SK-N-SH (cell line): ENCODE results near the gene MRGPRD. TPM values are rescaled to one million over a fixed set of nuclear protein-coding genes. Genes with fewer than 3 reads are reported as not detected.

Experiments used
- CTCF ChIA-PET: fragments of 300-600, 350-600 bp; formaldehyde crosslinking; extraction: SDS; loops from one replicate; lab custom pipeline; 2021; lab: Yijun Ruan, JAX
- POLR2A ChIA-PET: fragments of 350-600 bp; sonication (Branson Sonifier 250); formaldehyde crosslinking; extraction: SDS; loops from one replicate; lab custom pipeline; 2020; ENCODE audit warnings: antibody characterized with exemption, inconsistent platforms; lab: Yijun Ruan, JAX
- DNase-seq: peaks from one replicate; pipeline ENCODE4 v3.0.0; 2012
- H2AFZ ChIP-seq: fragments of 200-600 bp; sonication (generic); 2 replicates; pipeline ENCODE4 v1.8.1; 2016; ENCODE audit warnings: antibody characterized with exemption, mild to moderate bottlenecking, low read depth
- H3F3A ChIP-seq: fragments of 200-600 bp; sonication (generic); replicated peaks from 2 replicates; pipeline ENCODE3; 2016; ENCODE audit warnings: antibody characterized with exemption, mild to moderate bottlenecking; ENCODE audit not compliant: insufficient read depth
- H3K27ac ChIP-seq, 2 experiments: fragments of 200-500 bp in 1 of 2; fragments of 200-600 bp in 1 of 2; sonication (Bioruptor generic) in 1 of 2; sonication (generic), shearing (Covaris generic) in 1 of 2; 2 replicates each; pipeline versions ENCODE4 v1.5.1 to v1.6.1; 2014 to 2016; ENCODE audit warnings: low read depth in 2 of 2, inconsistent platforms in 1 of 2, low read length in 1 of 2, mild to moderate bottlenecking in 1 of 2, mixed read lengths in 1 of 2
- H3K27me3 ChIP-seq: fragments of 200-600 bp; sonication (generic), shearing (Covaris generic); 2 replicates; pipeline ENCODE4 v1.6.1; 2016; ENCODE audit warnings: mixed run types; ENCODE audit not compliant: insufficient read depth
- H3K36me3 ChIP-seq, 2 experiments: fragments of 200-500 bp in 1 of 2; fragments of 200-600 bp in 1 of 2; sonication (Bioruptor generic) in 1 of 2; sonication (generic) in 1 of 2; replicated peaks in 1 of 2; 2 replicates each; pipeline versions ENCODE3 to v1.5.1; 2014 to 2016; ENCODE audit warnings: low read length in 1 of 2, mild to moderate bottlenecking in 1 of 2; ENCODE audit not compliant: insufficient read depth in 2 of 2, control insufficient read depth in 1 of 2
- H3K4me1 ChIP-seq, 2 experiments: fragments of 200-500 bp in 1 of 2; fragments of 200-600 bp in 1 of 2; sonication (Bioruptor generic) in 1 of 2; sonication (generic), shearing (Covaris generic) in 1 of 2; 2 replicates each; pipeline versions ENCODE4 v1.5.1 to v1.6.1; 2014 to 2016; ENCODE audit warnings: low read depth in 1 of 2, low read length in 1 of 2, mixed run types in 1 of 2; ENCODE audit not compliant: insufficient read depth in 2 of 2, control insufficient read depth in 1 of 2
- H3K4me2 ChIP-seq: fragments of 200-600 bp; sonication (generic), shearing (Covaris generic); 2 replicates; pipeline ENCODE4 v1.6.1; 2017; ENCODE audit warnings: mixed run types
- H3K4me3 ChIP-seq, 2 experiments: fragments of 200-500 bp in 1 of 2; fragments of 200-600 bp in 1 of 2; sonication (Bioruptor generic) in 1 of 2; sonication (generic), shearing (Covaris generic) in 1 of 2; 2 replicates each; pipeline versions ENCODE4 v1.5.1 to v1.8.1; 2014 to 2016; ENCODE audit warnings: low read depth in 2 of 2, inconsistent platforms in 1 of 2, low read length in 1 of 2, mild to moderate bottlenecking in 1 of 2, mixed read lengths in 1 of 2, moderate library complexity in 1 of 2
- H3K79me2 ChIP-seq: fragments of 200-600 bp; sonication (generic); 2 replicates; pipeline ENCODE4 v1.8.1; 2017; ENCODE audit warnings: mild to moderate bottlenecking; ENCODE audit not compliant: insufficient read depth
- H3K9ac ChIP-seq: fragments of 200-600 bp; sonication (generic); 2 replicates; pipeline ENCODE4 v1.6.1; 2017; ENCODE audit warnings: mixed run types
- H3K9me2 ChIP-seq: fragments of 200-600 bp; sonication (generic); 2 replicates; pipeline ENCODE4 v1.6.1; 2017; ENCODE audit warnings: mixed run types
- H3K9me3 ChIP-seq: fragments of 200-600 bp; sonication (generic); 2 replicates; pipeline ENCODE4 v1.6.1; 2017; ENCODE audit warnings: mixed run types, mild to moderate bottlenecking, moderate library complexity
- H4K20me1 ChIP-seq: fragments of 200-600 bp; sonication (generic); 2 replicates; pipeline ENCODE4 v1.6.1; 2017; ENCODE audit warnings: mild to moderate bottlenecking, mixed run types; ENCODE audit not compliant: insufficient read depth
- ELF1 ChIP-seq: IDR thresholded peaks from 2 replicates; pipeline ENCODE4 v1.4.0; 2012
- GATA2 ChIP-seq: sonication (generic); formaldehyde crosslinking; IDR thresholded peaks from 2 replicates; pipeline ENCODE4 v1.5.0; 2020; ENCODE audit warnings: mild to moderate bottlenecking, missing genetic modification reagents
- NFIC ChIP-seq: IDR thresholded peaks from 2 replicates; pipeline ENCODE4 v1.4.0; 2012; ENCODE audit warnings: borderline replicate concordance
- SIN3A ChIP-seq: IDR thresholded peaks from 2 replicates; pipeline ENCODE4 v1.6.1; 2012; ENCODE audit warnings: low read depth, mild to moderate bottlenecking, low read length, moderate library complexity, borderline replicate concordance
- SMC3 ChIP-seq: IDR thresholded peaks from 2 replicates; pipeline ENCODE4 v1.6.1; 2012; ENCODE audit warnings: low read depth, low read length, improper control_type of control experiment
- WGBS: methylation state at CpG from one replicate; pipeline ENCODE4 v1.1.6; 2017; ENCODE audit warnings: low lambda C conversion rate; 5-methylcytosine and 5-hydroxymethylcytosine counted together
- polyA plus RNA-seq, 3 experiments: library from polyadenylated mRNA; depleted of rRNA; stranded (reverse); fragments of >200 nt; gene quantifications; 2 replicates each; pipeline ENCODE4 v1.2.3, GENCODE V29; 2012
- TF ChIP-seq, protein P1 (sequence below): fragments of 150-350 bp; IDR thresholded peaks from 2 replicates; pipeline ENCODE4 v1.6.1; 2016; ENCODE audit warnings: mild to moderate bottlenecking, low read depth, low read length
- TF ChIP-seq, protein P2 (sequence below): IDR thresholded peaks from 2 replicates; pipeline ENCODE4 v1.6.1; 2012; ENCODE audit warnings: mild to moderate bottlenecking, low read depth, low read length, moderate library complexity
- TF ChIP-seq, protein P3 (sequence below): IDR thresholded peaks from 2 replicates; pipeline ENCODE4 v1.4.0; 2012; ENCODE audit warnings: low read depth, borderline replicate concordance
- TF ChIP-seq, protein P4 (sequence below): fragments of 200-600 bp; sonication (generic); IDR thresholded peaks from 2 replicates; pipeline ENCODE4 v1.6.1; 2017; ENCODE audit warnings: antibody characterized with exemption, mild to moderate bottlenecking, moderate library complexity
- TF ChIP-seq, protein P5 (sequence below): IDR thresholded peaks from 2 replicates; pipeline ENCODE4 v1.4.0; 2012; ENCODE audit warnings: low read depth

Gene MRGPRD
- polyA plus RNA-seq, 1 of the 3 experiments (the other 2 are of a cell fraction), result not detected

DNA sequence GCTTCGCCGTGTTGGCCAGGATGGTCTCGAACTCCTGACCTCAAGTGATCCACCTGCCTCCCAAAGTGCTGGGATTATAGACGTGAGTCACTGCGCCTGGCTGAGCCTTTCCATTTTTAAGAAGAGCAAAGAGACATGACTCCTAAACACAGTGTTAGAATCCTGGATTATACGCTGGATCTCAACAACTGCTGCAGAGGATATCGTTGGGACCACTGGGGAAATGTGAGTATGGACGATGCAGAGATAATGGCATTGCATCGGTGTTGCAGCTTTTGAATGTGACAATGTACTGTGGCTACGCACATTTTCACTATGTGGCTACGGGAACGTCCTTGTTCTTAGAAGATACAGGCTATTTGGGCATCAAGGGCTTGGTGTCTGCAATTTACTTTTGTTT is 26.0 kb upstream of the MRGPRD start:
- Histone ChIP-seq H3K4me1 (peaks cover 18 to 28% of the 10 kb centered on the region in 2 experiments; a peak in 3 of 4 replicates), H3K27ac (no peak overlapping the region), H2AFZ (no peak overlapping the region), H3K36me3 (no peaks in the 10 kb centered on the region), H3K9me2 (no peaks in the 10 kb centered on the region), H3K27me3 (no peaks in the 10 kb centered on the region), H3K79me2 (no peaks in the 10 kb centered on the region), H3K9me3 (no peaks in the 10 kb centered on the region), H4K20me1 (no peaks in the 10 kb centered on the region), H3F3A (no peaks in the 10 kb centered on the region), H3K4me2 (no peak overlapping the region), H3K4me3 (no peak overlapping the region), H3K9ac (no peak overlapping the region)
- ChIA-PET CTCF (no interaction called here), POLR2A (no interaction called here)
- WGBS, result 97% methylated on average over 12 of the region's 12 CpGs
- no peak for DNase-seq
- no peak for TF ChIP-seq ELF1
- no peak for TF ChIP-seq SIN3A
- TF ChIP-seq, protein P1, sequence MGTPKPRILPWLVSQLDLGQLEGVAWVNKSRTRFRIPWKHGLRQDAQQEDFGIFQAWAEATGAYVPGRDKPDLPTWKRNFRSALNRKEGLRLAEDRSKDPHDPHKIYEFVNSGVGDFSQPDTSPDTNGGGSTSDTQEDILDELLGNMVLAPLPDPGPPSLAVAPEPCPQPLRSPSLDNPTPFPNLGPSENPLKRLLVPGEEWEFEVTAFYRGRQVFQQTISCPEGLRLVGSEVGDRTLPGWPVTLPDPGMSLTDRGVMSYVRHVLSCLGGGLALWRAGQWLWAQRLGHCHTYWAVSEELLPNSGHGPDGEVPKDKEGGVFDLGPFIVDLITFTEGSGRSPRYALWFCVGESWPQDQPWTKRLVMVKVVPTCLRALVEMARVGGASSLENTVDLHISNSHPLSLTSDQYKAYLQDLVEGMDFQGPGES, result no peak
- no peak for TF ChIP-seq GATA2 (CRISPR knock-in tag)
- TF ChIP-seq, protein P2, sequence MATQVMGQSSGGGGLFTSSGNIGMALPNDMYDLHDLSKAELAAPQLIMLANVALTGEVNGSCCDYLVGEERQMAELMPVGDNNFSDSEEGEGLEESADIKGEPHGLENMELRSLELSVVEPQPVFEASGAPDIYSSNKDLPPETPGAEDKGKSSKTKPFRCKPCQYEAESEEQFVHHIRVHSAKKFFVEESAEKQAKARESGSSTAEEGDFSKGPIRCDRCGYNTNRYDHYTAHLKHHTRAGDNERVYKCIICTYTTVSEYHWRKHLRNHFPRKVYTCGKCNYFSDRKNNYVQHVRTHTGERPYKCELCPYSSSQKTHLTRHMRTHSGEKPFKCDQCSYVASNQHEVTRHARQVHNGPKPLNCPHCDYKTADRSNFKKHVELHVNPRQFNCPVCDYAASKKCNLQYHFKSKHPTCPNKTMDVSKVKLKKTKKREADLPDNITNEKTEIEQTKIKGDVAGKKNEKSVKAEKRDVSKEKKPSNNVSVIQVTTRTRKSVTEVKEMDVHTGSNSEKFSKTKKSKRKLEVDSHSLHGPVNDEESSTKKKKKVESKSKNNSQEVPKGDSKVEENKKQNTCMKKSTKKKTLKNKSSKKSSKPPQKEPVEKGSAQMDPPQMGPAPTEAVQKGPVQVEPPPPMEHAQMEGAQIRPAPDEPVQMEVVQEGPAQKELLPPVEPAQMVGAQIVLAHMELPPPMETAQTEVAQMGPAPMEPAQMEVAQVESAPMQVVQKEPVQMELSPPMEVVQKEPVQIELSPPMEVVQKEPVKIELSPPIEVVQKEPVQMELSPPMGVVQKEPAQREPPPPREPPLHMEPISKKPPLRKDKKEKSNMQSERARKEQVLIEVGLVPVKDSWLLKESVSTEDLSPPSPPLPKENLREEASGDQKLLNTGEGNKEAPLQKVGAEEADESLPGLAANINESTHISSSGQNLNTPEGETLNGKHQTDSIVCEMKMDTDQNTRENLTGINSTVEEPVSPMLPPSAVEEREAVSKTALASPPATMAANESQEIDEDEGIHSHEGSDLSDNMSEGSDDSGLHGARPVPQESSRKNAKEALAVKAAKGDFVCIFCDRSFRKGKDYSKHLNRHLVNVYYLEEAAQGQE, result no peak
- TF ChIP-seq, protein P3, sequence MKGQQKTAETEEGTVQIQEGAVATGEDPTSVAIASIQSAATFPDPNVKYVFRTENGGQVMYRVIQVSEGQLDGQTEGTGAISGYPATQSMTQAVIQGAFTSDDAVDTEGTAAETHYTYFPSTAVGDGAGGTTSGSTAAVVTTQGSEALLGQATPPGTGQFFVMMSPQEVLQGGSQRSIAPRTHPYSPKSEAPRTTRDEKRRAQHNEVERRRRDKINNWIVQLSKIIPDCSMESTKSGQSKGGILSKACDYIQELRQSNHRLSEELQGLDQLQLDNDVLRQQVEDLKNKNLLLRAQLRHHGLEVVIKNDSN, result no peak
- TF ChIP-seq, protein P4, sequence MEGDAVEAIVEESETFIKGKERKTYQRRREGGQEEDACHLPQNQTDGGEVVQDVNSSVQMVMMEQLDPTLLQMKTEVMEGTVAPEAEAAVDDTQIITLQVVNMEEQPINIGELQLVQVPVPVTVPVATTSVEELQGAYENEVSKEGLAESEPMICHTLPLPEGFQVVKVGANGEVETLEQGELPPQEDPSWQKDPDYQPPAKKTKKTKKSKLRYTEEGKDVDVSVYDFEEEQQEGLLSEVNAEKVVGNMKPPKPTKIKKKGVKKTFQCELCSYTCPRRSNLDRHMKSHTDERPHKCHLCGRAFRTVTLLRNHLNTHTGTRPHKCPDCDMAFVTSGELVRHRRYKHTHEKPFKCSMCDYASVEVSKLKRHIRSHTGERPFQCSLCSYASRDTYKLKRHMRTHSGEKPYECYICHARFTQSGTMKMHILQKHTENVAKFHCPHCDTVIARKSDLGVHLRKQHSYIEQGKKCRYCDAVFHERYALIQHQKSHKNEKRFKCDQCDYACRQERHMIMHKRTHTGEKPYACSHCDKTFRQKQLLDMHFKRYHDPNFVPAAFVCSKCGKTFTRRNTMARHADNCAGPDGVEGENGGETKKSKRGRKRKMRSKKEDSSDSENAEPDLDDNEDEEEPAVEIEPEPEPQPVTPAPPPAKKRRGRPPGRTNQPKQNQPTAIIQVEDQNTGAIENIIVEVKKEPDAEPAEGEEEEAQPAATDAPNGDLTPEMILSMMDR, result no peak
- TF ChIP-seq, protein P5, sequence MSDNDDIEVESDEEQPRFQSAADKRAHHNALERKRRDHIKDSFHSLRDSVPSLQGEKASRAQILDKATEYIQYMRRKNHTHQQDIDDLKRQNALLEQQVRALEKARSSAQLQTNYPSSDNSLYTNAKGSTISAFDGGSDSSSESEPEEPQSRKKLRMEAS, result no peak
- no peak for TF ChIP-seq NFIC
- TF ChIP-seq SMC3, result no peak
